HG03432 (cell line): ENCODE measurements around the gene LRP1-AS.
"Not testable (repeated sequence)": the region's sequence is repeated elsewhere in the genome, so short reads cannot be mapped to it uniquely, and the experiment has no call there.

Experiments used
- ATAC-seq: cut with Tn5 transposase; IDR thresholded peaks from one replicate; pipeline ENCODE4 v1.9.1; 2021; ENCODE audit warnings: mild to moderate bottlenecking, moderate library complexity; ENCODE audit not compliant: unreplicated experiment

The LRP1-AS gene

GRCh38 chr12:57124261-57124877 is 23.1 kb downstream of the LRP1-AS start:
- no peak for ATAC-seq

GRCh38 chr12:57123813-57124212 is 23.6 kb downstream of the LRP1-AS start:
- no peak for ATAC-seq

- ATAC-seq: not testable (repeated sequence)
These were observed 26.7 kb downstream of the LRP1-AS start for GRCh38 chr12:57120718-57121117.

GRCh38 chr12:57119294-57120085 is 27.9 kb downstream of the LRP1-AS start:
- no peak for ATAC-seq

GRCh38 chr12:57118711-57119271 is 28.6 kb downstream of the LRP1-AS start:
- no peak for ATAC-seq

- no peak for ATAC-seq
These were observed 30.7 kb downstream of the LRP1-AS start for GRCh38 chr12:57116580-57117281.

- peak; percentile 54 for ATAC-seq
These were observed 34.7 kb downstream of the LRP1-AS start for GRCh38 chr12:57112492-57113294.

GRCh38 chr12:57111031-57111734 is 36.2 kb downstream of the LRP1-AS start, which contains the start of gene STAT6:
Gene STAT6 (minus strand): TSS chr12:57111362. CDS start chr12:57108278, 3,084 bp downstream.
- peak; percentile 56 for ATAC-seq

GRCh38 chr12:57110104-57111030 is 37.1 kb downstream of the LRP1-AS start:
- peak; percentile 59 for ATAC-seq

- no peak for ATAC-seq
These were observed 38.0 kb downstream of the LRP1-AS start for GRCh38 chr12:57109207-57110103.

- no peak for ATAC-seq
These were observed 39.8 kb downstream of the LRP1-AS start for GRCh38 chr12:57107456-57108155.

GRCh38 chr12:57106021-57106708 is 41.3 kb downstream of the LRP1-AS start:
- ATAC-seq: no peak

GRCh38 chr12:57105011-57105753 is 42.2 kb downstream of the LRP1-AS start:
- no peak for ATAC-seq

- no peak for ATAC-seq
These were observed 43.0 kb downstream of the LRP1-AS start for GRCh38 chr12:57104292-57104910.

GRCh38 chr12:57103856-57104255 is 43.6 kb downstream of the LRP1-AS start:
- no peak for ATAC-seq
